Lung (tissue), 12 donors: ENCODE results near the gene NIT2. TPM values are rescaled to one million over a fixed set of nuclear protein-coding genes. Genes with fewer than 3 reads are reported as not detected.

ENCODE experiments used
- ATAC-seq: fragments of 200-7000 bp; cut with Tn5 transposase; one replicate; pipeline ENCODE4 v1.9.1; 2020; ENCODE audit warnings: moderate number of reproducible peaks; ENCODE audit not compliant: insufficient read depth, low FRiP score
- DNase-seq, 3 donors: peaks; one replicate each; pipeline ENCODE4 v3.0.0-alpha.2; 2013 to 2017
- H3K27ac ChIP-seq, 2 donors: one replicate each; pipeline ENCODE4 v1.5.1; 2013; ENCODE audit warnings: mild to moderate bottlenecking in 2 of 2, moderate library complexity in 2 of 2, control low read depth in 1 of 2, inconsistent platforms in 1 of 2, low read depth in 1 of 2, low read length in 1 of 2
- H3K27me3 ChIP-seq, 3 donors: one replicate each; pipeline ENCODE4 v1.5.1; 2013; ENCODE audit warnings: low read length in 2 of 3; ENCODE audit not compliant: control insufficient read depth in 3 of 3, insufficient read depth in 3 of 3
- H3K36me3 ChIP-seq, 4 donors: one replicate each; pipeline ENCODE4 v1.5.1; 2013; ENCODE audit warnings: low read length in 4 of 4, mild to moderate bottlenecking in 1 of 4, moderate library complexity in 1 of 4; ENCODE audit not compliant: control insufficient read depth in 4 of 4, insufficient read depth in 4 of 4
- H3K4me1 ChIP-seq, 5 donors: one replicate each; pipeline ENCODE4 v1.5.1; 2013; ENCODE audit warnings: low read length in 5 of 5, mild to moderate bottlenecking in 2 of 5, moderate library complexity in 1 of 5; ENCODE audit not compliant: control insufficient read depth in 5 of 5, insufficient read depth in 5 of 5
- H3K4me3 ChIP-seq: one replicate; pipeline ENCODE4 v1.5.1; 2013; ENCODE audit warnings: mild to moderate bottlenecking, control low read depth, moderate library complexity
- H3K9ac ChIP-seq, 2 donors: one replicate each; pipeline ENCODE4 v1.5.1; 2013; ENCODE audit warnings: low read length in 2 of 2, control low read depth in 1 of 2; ENCODE audit not compliant: insufficient read depth in 1 of 2
- H3K9me3 ChIP-seq, 4 donors: one replicate each; pipeline ENCODE4 v1.5.1; 2013; ENCODE audit warnings: low read length in 3 of 4, mild to moderate bottlenecking in 1 of 4, moderate library complexity in 1 of 4; ENCODE audit not compliant: control insufficient read depth in 4 of 4, insufficient read depth in 3 of 4
- CTCF ChIP-seq: IDR thresholded peaks from 2 replicates; pipeline ENCODE4 v1.5.1; 2012; ENCODE audit warnings: mild to moderate bottlenecking; ENCODE audit errors: control extremely low read depth, extremely low read depth
- WGBS, 2 donors: extraction: QIAGEN DNeasy Blood & Tissue Kit; methylation state at CpG; one replicate each; pipeline ENCODE4 v1.1.7; 2013; 5-methylcytosine and 5-hydroxymethylcytosine counted together
- polyA plus RNA-seq, 2 donors: library from polyadenylated mRNA; stranded (reverse); fragments of 200-250 nt; gene quantifications; one replicate each; pipeline ENCODE4 v1.2.1, GENCODE V29; 2013
- total RNA-seq, 2 donors: library from RNA; depleted of rRNA in 1 of 2; stranded (reverse); fragments of >200 nt in 1 of 2; gene quantifications; one replicate each; pipeline ENCODE4 v1.2.1, GENCODE V29; 2014 to 2021
- donor health status: control.
- donor health status: control.
- donor health status: Bipolar disorder and iron deficiency.
- donor health status: healthy.
- donor health status: DM: yes; HTN: yes; CAD: no.

The NIT2 gene
- total and polyA plus RNA-seq, 4 donors = 20.2 to 42.0 (median 29.3) TPM

GRCh38 chr3:100374521-100374920 lies 40.0 kb downstream of the NIT2 start:
- ATAC-seq (no peak), DNase-seq (no peak)
- Histone ChIP-seq H3K4me3 (no peak overlapping the region), H3K9me3 (no peaks in the 10 kb centered on the region), H3K36me3 (peaks cover 15 to 37% (median 21%) of the 10 kb centered on the region in 4 donors), H3K9ac (no peak overlapping the region), H3K4me1 (no peaks in the 10 kb centered on the region), H3K27ac (no peak overlapping the region), H3K27me3 (no peaks in the 10 kb centered on the region)
- no peak for TF ChIP-seq CTCF

GRCh38 chr3:100376301-100376700 lies 41.7 kb downstream of the NIT2 start:
- ATAC-seq (no peak), DNase-seq (no peak)
- WGBS, 2 donors = 97 to 98% methylated on average over 4 of the region's 4 CpGs
- Histone ChIP-seq H3K4me3 (no peak overlapping the region), H3K9me3 (no peaks in the 10 kb centered on the region), H3K9ac (no peak overlapping the region), H3K4me1 (no peaks in the 10 kb centered on the region), H3K27me3 (no peaks in the 10 kb centered on the region), H3K36me3 (peaks cover 17 to 46% (median 28%) of the 10 kb centered on the region in 4 donors), H3K27ac (no peak overlapping the region)
- no peak for TF ChIP-seq CTCF

- H3K27ac ChIP-seq = no peak overlapping the region
Observed at GRCh38 chr3:100384733-100385525, 50.4 kb downstream of the NIT2 start.

More at GRCh38 chr3:100384733-100385525, 50.4 kb downstream of the NIT2 start:
- no peak for TF ChIP-seq CTCF
- H3K36me3 ChIP-seq = peaks cover 1 to 51% (median 23%) of the 10 kb centered on the region in 4 donors
- 85 to 89% methylated on average over 8 of the region's 8 CpGs for WGBS, 2 donors
- H3K9me3 ChIP-seq = peaks cover 0 to 4% (median 1%) of the 10 kb centered on the region in 4 donors
- H3K9ac ChIP-seq = no peak overlapping the region
- peaks cover 0 to 4% (median 0%) of the 10 kb centered on the region in 5 donors for H3K4me1 ChIP-seq
- H3K27me3 ChIP-seq = no peaks in the 10 kb centered on the region
- no peak for DNase-seq
- H3K4me3 ChIP-seq = no peak overlapping the region
- ATAC-seq = no peak
